GM23248 (cell line): Measurements from ENCODE around the gene RBPJ.

Experiments used
- EZH2 ChIP-seq: fragments of 200-600 bp; sonication (generic); IDR thresholded peaks from 2 replicates; pipeline ENCODE4 v1.6.1; 2018; ENCODE audit warnings: antibody characterized with exemption, mild to moderate bottlenecking; ENCODE audit not compliant: insufficient read depth, poor library complexity, severe bottlenecking
- EZH2phosphoT487 ChIP-seq: fragments of 200-600 bp; sonication (generic); IDR thresholded peaks from 2 replicates; pipeline ENCODE4 v1.6.1; 2018; ENCODE audit warnings: antibody characterized with exemption, moderate library complexity, mild to moderate bottlenecking, low read depth; ENCODE audit not compliant: insufficient read depth

GRCh38 chr4:26474551-26474950, 153.7 kb downstream of the RBPJ start:
- TF ChIP-seq EZH2phosphoT487 (no peak), EZH2 (no peak)
